Hematopoietic multipotent progenitor cell (in vitro differentiated cells): ENCODE data around the gene BRD1. TPM values are rescaled to one million over a fixed set of nuclear protein-coding genes. Genes with fewer than 3 reads are reported as not detected.
"Not testable (repeated sequence)": the region's sequence is repeated elsewhere in the genome, so short reads cannot be mapped to it uniquely, and the experiment has no call there.

ENCODE experiments used
- DNase-seq, 3 donors: peaks; one replicate each; pipeline ENCODE4 v3.0.0-alpha.2; 2011 to 2015; ENCODE audit warnings: low read depth in 2 of 3, low spot score in 2 of 3
- total RNA-seq: library from RNA; depleted of rRNA; stranded (reverse); fragments of >200 nt; gene quantifications from one replicate; pipeline ENCODE4 v1.2.3, GENCODE V29; 2012

BRD1 gene
- total RNA-seq, 1 donor, result 46.0 TPM

DNA sequence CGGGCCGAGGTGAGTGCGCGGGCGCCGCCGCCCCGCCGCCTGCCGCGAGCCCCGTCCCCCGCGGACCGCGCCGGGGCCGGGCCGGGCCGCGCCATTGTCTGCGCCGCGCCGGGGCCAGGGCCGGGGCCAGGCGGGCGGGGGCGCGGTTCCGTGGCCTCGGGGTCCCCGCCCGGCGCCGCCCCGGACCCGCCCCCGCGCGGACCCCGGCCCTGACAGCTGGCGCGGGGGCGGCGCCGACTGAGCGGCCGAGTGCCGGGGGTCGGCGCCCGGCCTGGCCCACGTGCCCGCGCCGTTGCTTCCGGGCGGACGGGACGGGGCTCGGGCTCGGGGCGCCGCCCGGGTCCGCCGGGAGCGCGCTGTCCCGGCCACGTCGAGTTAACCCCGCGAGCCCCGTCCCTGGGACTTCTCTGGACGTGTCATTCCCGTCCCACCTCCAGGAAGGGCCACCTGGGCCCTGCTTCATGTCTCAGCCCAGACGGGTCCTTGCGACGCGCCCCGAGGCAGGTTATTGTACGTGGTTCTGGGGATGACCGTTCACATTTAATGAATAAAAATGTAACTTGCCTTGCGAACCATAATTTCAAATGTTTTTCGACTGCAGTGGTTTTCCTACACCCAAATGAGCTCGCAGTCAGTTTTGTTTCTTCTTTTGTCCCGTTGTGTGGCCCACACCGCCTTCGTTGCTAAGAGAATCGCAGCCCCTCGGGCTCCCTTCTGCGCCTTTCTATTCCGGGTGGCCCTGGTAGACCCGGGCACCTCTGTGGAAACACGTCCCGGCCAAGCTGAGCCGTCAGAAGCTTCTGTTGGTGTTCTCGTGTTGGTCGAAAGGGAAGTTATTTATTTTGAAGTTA lies 26.5 kb upstream of the BRD1 start:
- DNase-seq, result peak in 1 of 3 donors; percentile 49

DNA sequence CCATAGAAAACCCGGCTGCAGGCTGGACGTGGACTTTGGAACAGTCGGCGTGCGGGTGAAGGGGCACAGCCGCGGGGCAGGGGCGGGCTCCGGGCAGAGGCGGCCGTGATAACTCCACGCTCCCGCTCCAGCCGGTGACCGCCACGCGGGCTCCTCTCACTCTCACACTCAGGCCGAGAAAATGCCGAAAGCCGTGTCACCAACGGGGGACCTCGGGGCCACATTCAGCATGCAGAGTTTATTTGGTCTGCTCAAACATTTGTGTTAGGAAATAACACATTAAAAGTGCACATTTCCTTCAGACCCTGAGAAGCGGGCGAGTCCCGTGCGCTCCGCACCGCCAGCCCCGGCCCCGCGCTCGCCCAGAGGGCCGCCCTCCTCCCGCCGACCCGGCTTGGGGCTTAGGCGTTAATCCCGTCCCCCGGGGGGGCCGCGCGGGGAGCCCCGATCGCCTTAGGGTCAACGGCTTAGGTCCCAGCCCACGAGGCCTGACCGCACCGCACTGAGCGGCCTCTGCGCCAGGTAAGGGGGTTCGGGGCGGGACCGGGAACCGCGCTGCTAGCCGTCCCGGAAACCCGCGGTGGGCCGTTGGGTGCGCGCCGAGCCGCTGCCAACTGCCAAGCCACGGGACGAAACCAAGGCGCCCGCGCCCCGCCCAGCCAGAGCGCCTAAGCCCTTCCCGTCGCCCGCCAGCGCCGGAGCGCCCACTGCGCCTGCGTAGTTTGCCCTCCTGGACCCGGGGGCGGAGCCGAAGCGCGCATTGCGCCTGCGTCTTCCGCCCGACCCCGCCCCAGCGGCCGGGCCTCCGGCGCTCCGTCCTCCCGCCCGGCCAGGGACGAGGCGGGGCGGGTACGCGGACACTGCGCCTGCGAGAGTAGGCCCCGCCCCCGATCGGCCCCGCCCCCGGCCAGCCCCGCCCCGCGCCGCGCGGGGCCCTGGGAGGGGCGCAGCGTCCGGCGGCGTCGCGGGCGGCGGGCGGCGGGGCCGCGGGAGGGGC lies 25.5 kb upstream of the BRD1 start, which contains the start of gene ZBED4:
ZBED4 (plus strand) TSS at position 947 of the 997 bp plus-strand sequence. CDS start 29,819 bp downstream, outside the sequence.
- peak; percentile 98 to 99 (median 99) for DNase-seq

DNA sequence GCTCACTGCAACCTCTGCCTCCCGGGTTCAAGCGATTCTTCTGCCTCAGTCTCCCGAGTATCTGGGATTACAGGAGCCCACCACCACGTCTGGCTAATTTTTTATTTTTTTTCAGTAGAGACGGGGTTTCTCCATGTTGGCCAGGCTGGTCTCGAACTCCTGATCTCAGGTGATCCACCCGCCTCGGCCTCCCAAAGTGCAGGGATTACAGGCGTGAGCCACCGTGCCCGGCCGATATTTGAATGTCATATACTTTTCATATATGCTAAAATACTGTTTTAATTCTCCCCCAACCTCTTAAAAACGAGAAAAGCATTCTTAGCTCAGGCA lies 24.9 kb upstream of the BRD1 start:
- DNase-seq, result not testable (repeated sequence)

DNA sequence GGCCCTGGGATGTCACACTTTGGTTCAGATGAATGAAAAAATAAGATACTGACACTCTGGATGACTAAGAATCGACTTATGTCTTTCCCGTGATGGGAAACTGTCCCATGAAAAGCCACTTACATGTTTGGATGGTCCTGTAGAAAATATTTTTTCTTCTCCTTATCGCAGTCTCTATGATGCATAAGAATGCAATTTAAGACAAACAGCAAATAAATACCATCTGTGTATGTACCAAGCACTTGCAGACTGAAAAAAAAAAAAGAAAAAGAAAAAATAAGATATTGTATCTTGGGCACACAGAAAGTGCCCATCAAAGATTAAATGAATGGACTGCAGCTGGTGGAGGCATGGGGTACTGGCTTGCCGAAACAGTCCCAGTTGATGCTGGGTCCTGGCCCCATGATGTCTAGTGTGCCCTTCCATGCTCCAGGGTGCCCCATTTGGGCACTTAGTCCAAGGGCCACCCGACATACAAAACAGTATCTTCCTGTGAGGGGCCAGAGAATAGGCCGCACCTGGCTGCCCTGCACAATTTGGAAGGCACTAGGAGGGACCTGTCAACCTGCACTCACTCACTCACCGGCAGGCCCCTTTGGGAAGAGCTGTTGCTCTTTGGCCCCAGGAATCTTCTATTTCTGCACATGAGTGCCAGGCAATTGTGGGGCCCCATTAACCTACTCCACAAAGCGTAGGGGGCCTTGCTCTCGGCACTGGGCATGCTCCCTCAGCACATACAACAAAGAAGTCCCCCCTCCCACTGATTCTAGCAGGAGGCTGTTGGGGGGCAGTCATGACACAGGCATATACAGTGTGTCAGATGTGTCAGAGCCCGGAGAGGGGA lies 23.5 kb upstream of the BRD1 start:
- DNase-seq, result no peak

DNA sequence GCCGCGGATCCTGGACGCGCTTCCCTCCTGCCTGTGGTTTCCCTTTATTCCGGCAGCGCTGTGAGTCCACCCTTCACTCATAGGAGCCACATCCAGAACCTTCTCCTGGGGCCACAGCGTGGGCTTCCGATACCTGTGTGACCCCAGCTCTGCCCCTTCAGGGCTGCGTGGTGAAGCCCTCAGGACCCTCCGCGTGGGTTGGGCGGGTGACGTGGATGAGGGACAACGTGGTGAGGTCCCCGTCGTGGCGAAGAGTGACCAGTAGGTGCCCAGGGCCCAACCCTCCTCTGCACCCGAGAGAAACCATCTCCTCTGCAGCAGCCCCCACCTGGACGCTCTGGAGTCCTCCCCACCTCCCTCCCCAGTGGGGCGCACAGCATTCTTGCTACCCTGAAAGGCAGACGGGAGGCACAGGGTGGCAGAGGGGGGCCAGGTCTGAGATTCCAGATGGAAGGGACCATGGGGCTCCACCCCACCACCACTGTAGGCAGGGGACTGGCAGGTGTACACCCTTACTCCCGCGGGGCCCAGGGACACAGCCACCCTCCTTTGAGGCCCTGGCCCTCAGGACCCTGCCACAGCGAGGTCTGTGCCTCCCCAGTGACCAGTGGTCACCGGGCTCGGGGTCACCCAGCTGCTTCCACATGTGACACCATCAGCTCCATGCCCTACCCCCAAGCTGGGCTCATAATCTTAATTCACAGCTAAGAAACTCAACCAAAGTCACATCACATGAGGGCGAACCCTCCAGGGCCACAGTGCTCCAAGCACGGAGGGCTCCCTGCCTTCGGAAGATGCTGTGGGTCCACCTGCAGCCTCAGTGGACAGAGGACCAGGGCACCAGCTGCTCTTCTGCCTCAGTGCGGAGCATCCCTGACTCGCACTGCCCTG lies 22.6 kb upstream of the BRD1 start:
- no peak for DNase-seq

DNA sequence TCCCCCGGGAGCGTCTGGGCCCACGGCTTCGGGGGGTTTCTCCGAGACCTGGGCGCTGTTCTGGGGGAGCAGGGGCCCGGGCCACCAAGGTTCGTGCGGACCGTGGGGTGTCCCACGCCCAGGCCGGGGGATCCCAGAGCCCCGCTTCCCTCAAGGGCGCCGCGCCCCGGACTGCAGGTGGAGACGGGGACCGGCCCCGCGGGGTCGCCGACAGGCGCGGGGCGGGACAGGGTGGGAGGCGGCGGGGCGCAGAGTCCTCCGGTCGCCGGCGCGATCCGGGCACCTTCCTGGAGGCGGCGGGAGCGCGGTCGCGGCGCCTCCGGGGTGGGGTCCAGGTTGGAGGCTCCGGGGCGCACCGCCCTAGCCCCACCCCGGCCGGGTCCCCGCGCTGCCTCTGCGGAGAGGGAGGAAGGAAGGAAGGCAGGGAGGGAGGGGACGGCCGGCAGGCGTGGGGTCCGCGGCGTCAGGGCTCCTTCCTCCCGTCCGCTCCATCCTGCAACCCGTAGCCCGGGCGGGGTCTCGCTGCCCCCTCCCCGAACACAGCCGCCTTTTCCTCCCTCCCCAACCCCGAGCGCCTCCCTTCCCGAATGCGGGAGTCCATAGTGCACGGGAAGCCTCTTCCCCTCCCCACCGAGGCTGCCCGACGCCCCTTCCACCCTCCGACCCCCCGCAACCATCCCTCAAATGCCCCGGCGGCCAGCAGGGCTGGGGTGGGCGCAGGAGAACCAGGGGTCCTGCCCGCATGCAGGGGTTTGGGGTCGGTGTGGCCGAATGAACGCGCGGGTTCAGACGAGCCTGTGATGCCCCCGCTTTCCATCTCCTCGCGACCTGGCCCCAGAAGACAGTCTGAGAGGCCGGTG lies 21.7 kb upstream of the BRD1 start:
- no peak for DNase-seq

DNA sequence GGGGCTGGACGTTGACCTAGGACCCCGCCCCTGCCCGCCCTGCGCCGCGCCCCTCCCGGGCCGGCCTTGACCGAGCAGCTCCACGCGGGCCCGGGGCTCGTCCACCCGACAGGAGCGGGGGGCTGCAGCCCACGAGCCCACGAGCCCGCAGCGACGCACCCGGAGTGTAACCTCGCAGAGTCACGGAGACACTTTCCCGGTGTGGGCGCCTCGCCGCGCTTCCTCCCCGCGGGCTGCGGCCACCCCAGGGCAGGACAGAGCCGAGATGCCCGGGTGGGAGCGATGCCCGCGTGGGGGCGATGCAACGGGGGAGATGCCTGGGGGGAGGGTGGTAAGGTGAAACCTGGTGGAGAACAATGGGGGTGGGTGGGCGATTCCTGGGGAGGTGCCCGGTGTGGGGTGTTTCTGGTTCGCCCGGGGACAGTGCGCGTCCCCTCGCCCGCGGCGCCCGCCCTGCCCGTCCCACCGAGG lies 21.1 kb upstream of the BRD1 start:
- no peak for DNase-seq

DNA sequence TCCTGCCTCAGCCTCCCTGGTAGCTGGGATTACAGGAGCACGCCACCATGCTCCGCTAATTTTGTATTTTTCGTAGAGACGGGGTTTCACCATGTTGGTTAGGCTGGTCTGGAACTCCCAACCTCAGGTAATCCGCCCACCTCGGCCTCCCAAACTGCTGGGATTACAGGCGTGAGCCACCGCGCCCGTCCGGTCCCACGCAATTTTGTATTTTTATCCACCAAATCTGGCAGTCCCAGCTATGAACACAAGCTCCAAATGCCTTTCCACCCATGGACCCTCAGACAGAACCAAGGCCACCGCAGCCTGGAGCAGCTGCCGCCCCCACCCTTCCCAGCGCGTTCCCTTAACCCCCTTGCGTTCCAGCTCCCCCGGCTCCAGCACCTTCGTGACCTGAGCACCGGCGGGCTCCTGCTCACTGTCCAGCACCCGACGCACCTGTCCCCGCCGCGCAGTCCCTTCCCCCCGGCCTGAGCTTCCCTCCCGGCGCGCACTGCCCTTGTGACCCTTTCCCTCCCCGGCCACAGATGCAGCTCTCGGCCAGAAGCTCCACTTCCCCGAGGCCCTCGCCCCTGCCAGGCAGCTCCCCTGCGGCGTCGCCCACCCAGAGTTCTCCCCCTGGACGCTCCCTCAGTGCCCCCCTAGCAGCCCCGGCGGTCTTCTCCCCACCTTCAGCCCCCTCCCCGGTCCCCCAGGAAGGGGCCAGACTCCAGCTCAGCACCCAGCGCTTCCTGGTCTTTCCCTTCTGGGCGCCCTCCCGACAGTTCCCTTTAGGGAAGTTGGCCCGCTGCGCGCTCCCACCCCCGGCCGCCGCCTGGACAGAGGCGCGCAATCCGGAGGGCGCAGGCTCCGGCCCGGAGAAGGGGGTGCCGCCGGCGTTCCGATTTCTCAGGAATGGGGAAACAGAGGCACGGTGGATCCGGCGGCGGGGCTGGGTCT lies 20.3 kb upstream of the BRD1 start:
- DNase-seq, result peak in 1 of 3 donors; percentile 38

DNA sequence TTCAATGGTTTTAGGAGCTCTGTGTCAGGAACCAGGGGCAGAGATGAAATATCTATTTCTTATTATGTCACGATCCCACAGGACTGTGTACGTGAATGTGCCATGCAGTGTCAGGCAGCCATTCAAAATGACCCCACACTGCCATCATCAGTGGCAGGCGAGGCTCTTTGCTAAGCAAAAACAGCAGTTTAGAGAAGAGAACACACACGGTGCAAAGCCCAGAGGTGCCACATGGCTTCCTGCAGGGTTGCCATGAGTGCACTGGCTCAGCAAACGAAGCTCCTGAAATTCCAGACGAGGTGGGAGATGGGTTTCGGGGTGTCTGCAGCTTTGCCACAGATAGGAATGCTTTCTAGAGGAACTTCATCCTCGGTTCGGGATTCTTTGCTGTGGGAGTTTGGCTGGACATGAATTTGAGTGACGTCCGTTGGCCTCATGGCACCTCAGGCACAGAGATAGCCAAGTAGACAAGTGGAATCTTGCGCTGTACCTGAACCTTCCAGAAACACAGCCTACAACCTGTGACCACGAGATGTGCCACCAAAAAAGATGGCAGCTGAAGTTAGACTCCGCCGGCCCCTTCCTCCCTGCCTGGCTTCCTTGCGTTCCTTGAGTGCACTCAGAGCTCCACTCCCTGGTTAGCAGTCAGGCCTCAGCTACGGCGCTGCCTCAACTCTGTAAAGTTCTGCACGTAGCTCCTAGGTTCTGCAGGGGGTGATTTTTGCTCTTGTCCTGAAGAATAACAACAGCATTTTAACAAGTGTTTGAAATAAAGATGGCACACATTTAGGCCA lies 18.2 kb upstream of the BRD1 start:
- DNase-seq, result no peak

DNA sequence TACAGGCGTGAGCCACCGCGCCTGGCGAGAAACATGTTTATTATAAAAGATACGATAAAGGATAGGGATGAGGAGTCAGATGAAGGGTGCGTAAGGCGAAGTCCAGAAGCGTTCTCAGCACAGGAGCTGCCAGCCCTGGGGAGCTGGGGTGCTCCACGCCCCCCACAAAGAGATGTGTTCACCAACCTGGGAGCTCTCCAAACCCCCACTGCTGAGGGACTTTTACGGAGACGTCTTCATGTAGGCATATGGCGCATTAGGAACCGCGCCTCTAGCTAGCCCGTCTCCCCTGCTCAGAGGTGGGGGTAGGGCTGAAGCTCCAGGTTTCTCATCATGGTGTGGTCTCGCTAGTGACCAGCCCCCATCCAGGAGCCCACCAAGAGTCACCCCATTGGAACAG lies 17.6 kb upstream of the BRD1 start:
- DNase-seq, result no peak

DNA sequence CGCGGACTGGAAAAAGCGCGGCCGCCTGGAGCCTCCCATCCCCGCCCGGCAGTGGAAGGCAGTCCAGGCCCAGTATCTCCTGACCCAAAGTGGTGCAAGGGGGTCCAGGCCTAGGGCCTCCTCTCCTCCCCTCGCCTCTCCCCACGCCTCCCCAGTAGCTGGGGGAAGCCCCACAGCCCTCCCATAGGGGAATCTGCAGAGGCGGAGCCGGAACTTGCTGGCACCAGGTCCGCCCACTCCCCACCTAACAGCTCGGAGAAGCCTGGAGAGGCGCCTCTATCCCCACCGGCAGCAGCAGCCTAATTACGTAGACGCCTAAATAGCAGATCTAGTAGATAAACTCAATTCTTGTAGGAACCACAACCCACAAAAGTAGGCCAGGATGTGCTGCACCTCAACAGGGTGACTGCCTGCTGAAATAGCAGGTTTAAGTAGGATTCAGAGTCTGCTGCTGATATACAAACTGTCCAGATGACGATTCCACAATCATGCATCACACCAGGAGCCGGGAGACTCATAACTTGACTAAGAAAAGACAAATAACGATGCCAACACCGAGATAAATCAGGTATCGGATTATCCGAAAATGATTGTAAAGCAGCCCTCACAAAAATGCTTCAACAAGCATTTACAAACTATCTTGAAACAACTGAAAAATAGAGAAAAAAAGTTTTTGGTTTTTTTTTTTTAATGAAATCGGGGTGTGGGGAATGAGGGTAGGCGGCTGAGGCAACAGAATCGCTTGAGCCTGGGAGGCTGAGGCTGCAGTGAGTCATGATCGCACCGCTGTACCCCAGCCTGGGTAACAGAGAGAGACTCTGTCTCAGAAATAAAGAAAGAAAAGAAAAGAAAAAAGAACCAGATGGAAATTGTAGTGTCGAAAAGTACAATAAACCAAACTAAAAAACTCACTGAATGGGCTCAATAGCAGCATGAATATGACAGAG lies 11.4 kb upstream of the BRD1 start:
- peak; percentile 69 to 94 (median 89) for DNase-seq

DNA sequence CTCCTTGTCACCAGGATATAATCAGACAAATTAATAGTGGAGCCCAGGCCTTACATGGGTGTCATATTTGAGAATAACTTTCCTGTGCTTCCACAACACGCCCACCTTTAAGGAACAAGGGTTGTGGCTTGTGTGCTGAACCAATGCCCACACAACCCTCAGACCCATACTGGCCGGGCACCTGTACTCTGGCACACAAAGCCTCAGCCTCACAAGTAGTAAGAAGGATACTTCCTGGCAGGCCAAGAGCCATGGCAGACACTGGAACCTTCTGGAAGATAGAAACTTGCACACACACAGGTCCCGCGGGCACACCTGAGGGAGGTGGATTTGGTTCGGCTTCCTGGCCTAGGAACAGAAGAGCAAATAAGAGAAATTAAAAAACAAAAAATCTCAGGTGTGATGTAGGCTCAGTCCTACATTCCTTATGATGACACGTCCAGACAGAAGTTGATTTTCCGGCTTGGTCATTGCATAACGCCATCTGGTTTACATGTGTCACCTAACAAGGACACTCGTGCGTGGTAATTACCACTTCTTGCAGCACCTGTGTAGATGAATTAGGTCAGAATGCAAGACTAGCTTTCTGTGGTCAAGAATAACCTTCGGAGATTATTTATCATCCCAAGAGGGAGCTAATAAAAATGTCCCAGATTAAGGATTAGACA lies 5.8 kb upstream of the BRD1 start:
- DNase-seq, result no peak

DNA sequence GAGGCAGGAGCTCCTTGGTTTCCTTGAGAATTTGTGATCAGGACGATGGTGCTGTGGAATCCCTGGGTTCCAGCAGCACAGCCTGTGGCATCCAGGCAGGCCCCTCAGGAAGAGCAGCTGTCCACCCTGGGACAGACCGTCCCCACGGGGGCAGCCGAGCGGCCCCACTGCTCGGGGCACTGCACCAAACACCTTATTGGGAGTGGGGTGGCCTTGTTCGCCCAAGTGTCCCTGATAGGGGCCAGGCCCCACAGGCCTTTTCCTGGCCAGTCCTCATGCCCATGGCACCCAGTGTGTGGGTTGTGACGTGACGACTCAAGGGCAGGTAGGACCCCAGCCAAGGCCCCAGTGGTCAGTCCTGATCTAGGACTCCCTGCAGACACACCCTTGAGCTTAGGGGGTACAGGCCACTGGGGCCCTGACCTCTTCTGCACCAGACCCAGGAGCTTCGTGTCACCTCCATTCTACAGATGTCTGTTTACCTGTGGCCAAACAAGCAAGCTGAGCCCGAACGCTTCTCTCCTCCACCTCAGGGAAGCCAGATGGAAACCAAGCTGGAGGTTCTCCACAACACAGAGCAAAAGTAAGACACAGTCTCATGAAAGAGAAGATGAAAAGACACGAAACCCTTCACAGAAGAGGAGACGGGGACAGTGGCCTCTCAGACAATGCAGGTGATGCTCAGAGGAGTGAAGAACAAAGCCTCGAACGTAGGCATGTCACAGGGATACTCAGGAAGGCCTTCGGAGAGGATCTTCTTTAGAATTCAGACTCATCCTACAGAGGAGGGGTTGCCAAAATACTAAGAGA lies 1.6 kb upstream of the BRD1 start:
- no peak for DNase-seq

DNA sequence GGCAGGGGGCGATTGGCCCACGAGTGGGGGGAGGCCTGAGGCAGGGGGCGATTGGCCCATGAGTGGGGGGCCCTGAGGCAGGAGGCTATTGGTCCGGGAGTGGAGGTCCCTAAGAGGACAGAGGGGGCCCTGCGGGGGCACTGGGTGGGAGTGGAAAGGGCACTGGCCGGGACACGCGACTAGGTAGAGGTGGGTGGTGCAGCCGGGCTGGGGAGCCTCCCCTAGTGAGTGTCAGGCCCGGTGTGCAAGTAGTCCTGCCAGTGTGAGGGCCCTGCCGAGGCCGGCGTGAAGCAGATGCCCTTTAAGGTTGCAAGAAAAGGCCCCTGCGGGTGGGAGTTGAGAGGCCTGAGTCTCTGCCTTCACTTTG lies 909 bp upstream of the BRD1 start:
- DNase-seq, result no peak
